HUDEP-2 (cell line): ENCODE measurements around the gene CHMP6.
"Not testable (repeated sequence)": the region's sequence is repeated elsewhere in the genome, so short reads cannot be mapped to it uniquely, and the experiment has no call there.

Experiments
- DNase-seq, 76 experiments: peaks; one replicate each; lab custom pipeline; 2025; ENCODE audit not compliant: unreplicated experiment in 76 of 76; lab: John Stamatoyannopoulos, UW

The CHMP6 gene

GRCh38 chr17:81010935-81011334, 19.3 kb downstream of the CHMP6 start:
- DNase-seq: no peak

DNA sequence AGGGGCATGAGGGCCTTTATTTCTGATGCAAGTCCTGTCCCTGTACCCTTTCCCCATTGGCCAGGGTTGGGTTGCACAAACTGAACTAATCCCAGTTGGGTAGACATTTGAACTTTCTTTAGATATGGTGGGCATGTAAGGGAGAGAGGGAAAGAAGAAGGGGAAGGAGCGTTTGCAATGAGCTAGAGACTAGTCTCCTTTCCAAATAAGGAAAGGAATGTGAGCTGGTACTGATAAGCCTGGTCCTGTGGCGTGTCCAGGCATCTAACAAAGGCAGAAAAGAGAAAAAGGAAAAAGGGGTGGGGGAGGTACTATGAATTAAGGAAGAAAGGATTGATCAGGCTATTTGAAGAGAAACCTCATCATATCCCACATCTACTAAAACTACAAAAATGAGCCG, 20.3 kb downstream of the CHMP6 start:
- DNase-seq: no peak

GRCh38 chr17:81012574-81013447, 21.2 kb downstream of the CHMP6 start:
- no peak for DNase-seq

DNA sequence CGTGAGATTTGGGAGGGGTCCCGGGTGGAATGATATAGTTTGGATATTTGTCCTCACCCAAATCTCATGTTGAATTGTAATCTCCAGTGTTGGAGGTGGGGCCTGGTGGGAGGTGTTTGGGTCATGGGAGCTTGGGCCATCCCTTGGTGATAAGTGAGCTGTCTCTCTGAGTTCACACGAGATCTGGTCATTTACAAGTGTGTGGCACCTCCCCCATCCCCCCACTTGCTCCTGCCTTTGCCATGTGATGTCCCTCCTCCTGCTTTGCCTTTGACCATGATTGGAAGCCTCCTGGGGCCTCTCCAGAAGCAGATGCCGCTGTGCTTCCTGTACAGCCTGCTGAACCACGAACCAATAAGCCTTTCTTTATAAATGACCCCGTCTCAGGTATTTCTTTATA, 22.0 kb downstream of the CHMP6 start:
- peak in 2 of 76 experiments; percentile 5 to 22 for DNase-seq

- no peak for DNase-seq
Observed at GRCh38 chr17:81015136-81015535, 23.5 kb downstream of the CHMP6 start.

GRCh38 chr17:81016575-81016974, 24.9 kb downstream of the CHMP6 start:
- DNase-seq: no peak

- not testable (repeated sequence) for DNase-seq
Observed at GRCh38 chr17:81017330-81017729, 25.7 kb downstream of the CHMP6 start.

DNA sequence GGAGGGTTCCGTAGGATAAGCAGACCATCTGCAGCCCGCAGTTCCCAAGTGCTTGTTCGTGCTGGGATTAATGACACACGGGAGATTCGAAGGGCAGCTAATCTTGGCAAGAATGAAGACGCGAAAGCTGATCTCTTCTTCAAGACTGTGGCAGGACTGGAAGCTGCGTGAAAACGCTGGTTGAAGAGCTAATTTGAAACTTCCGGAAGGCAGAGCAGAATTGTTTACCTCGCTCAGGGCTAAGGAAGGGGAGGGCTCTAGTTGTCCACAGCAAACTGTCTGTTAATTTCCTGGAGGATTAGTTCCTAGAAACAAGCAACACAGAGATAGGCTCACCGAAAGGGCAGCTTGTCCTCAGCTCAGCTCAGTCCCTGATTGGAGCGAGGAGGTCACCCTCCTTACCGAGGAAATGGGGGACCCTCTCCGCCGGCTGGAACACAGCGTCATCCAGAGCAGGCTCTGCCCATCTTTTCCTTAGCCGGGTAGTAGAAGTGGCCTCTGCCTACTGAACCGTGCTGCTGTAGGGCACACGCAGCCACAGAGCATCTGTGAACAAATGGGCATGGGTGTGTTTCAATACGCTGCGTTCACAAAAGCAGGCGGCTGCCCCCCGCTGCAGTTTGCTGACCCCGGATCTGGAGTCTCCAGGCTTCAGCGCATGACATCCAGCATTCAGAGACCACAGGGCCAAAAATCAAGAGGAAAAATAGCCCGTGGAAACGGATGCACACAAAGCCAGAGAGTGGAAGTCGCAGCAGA, 26.6 kb downstream of the CHMP6 start:
- peak in 1 of 76 experiments; percentile 40 for DNase-seq

GRCh38 chr17:81019563-81020442, 28.2 kb downstream of the CHMP6 start:
- DNase-seq: no peak

DNA sequence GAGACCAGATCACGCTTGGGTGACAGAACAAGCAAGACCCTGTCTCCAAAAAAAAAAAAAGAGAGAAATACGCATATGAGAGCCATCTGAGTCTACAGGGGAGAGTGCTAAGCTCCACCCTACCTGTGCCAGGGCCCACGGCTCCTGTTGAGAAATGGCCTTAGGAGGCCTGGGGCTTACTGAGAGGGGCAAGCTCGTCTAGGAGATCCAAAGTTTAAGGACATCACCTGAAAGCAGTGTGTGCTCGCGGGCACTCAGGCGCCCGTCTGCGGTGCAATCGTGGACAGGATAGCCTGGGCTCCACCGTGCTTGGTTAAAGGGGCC, 28.8 kb downstream of the CHMP6 start:
- DNase-seq: no peak

- peak in 61 of 76 experiments; percentile 10 to 75 (median 55) for DNase-seq
Observed at GRCh38 chr17:81020767-81021497, 29.3 kb downstream of the CHMP6 start.

GRCh38 chr17:81021531-81022343, 30.1 kb downstream of the CHMP6 start:
- DNase-seq: no peak

DNA sequence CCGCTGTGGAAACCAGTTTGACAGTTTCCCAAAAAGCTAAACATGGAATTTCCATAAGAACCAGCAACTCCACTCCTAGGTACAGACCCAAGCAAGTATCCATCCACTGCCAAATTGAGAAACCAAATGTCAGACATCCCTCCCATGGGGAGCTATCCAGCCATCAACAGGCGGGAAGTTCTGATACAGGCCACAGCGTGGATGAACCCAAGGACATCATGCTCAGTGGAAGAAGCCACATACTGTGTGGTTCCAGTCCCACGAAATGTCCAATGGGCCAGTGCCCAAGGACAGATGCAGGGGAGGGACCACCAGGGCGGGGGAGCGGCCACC, 30.7 kb downstream of the CHMP6 start:
- DNase-seq: no peak

DNA sequence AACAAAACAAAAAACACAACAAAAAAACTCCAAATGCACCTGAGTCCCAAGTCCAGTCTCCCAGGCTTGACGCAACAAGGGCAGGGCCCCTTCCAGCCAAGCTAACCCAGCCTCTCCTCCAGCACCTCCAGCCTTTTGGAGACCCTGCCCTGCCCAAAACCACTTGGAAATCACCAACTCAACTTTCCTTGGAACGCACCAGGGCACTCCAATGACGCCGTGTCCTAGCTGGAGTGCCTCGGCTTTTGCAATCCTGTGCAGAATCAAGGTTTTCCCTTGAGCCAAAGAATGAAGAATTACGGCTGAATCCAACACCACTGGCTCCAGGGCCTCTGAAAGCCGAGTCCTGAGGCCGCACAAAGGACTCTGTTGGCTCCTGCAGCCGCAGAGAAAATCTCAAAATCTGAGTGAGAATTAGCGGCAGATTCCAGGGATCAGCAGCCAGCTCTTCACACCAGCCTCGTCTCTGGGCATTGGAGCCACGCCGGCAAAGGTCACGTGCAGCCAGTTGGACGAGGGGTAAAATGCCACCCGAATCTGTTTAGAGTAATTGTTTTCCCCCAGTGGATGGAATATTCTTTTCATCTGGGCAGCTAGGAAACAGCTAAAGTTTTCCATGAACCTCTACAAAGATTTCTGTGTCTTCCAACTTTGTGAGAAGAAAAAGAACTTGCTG, 33.6 kb downstream of the CHMP6 start:
- no peak for DNase-seq

- DNase-seq: no peak
Observed at GRCh38 chr17:81025741-81026129, 34.1 kb downstream of the CHMP6 start.

DNA sequence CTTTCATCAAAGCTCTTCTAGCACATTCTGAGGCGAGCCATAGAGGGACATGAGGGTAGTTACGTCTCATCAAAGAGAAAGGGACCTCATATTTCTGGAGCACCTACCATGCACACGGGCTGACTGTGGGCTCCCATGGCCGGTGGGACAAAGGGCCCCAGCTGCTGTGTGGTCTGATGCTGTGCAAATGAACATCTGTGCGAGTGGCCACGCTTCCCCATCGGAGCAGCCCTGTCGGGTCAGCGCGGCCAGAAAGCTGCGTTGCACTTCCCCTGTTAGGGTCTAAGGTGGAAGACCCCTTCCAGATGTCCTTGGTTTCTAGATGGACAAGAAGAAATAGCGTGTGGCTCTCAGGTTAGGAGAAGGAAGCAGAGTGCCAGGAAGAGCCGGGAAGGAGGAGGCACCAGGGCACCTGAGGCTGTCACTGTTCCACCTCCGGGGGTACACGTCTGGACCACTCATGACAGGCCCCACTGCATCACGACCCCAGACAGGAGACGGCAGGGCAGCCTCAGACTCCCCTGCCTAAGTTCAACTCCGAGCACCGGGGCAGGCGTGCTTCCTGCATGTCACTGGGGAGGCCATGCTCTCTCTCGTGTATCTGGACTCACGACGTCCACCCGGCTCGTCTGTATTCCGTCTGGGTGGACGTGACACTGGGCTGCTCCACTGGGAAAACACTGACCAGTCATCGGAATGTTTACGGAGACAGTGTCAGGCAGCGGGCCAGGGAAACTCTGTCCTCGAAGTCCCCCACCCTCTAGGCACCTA, 34.8 kb downstream of the CHMP6 start:
- no peak for DNase-seq

DNA sequence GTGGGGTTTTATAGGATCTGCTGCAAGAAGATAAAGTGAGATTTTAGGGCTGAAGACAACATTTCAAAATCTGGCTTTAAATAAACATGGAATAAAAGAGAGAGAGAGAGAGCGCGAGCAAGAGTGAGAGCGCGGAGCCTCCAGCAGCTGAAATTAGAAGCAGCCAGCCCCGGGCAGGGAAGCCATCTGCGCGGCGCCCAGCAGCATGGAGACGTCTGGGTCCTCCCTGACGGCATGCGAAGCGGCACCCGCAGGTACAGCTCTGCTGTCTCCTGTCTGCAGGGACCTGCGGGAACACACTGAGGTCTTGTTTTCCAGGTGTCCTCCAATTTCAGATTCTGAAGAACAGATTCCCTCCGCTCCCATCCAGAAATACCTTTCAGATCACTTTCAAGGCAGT, 35.4 kb downstream of the CHMP6 start:
- DNase-seq: no peak
